Endothelial cell of hepatic sinusoid (primary cell): ENCODE measurements around the gene ARHGEF10L.

Experiments used
- in situ Hi-C: cut with HindIII; loops from 2 replicates; pipeline ENCODE4 v1.10.0; 2017; ENCODE audit warnings: low sequenced_read_pairs

ARHGEF10L gene

DNA sequence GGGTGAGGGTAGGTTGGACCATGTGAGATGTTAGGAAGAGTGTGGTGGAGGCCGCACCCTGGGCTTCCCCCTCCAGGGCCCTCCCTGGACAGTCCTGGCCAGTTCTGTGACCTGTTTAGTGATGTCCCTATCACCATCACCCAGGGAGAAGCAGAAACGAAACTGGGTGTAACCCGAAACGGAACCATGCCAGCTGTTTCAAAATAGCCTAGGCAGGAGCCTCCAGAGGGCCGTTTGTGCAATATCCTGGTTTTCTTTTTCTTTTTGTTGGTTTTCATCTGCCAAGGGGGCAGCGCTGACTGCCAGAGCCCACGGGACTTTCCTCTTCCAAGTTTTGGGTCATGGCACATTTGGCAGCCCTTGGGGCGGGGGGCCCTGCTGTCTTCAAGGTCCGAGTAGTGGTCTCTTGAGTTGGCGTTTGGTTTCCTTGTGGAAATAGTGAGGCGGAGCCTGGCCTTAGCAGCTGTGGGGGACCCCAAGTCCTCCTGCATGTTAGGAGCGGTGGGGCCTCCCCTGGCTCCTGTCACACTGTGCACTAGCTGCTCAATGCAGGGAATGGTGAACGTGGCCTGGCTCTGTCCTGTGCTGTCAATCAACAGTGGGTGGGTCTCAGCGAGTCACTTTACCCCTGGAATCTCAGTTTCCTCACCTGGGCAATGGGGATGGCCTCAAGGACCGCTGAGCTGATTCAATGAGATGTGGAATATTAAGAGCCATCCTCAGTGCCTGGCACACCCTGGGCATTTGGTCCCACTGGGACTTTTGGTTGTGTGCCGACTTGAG is 90.7 kb downstream of the ARHGEF10L start:
- in situ Hi-C loops: no loop called here

DNA sequence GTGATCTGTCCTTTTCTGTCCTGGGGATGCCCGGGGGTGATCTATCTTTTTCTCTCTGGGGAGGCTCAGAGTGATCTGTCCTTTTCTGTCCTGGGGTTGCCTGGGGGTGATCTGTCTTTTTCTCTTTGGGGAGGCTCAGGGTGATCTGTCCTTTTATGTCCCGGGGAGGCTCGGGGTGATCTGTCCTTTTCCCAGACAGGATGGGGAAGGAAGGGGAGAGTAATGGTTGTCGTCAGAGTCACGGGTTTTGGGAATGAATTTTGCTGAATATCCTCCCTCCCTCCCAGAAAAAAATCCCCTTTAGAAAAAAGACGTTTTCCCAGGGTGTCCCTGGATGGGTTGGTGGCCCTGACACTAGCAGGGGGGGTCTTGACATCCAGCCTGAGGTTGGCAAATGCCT is 91.5 kb downstream of the ARHGEF10L start:
- in situ Hi-C loops: no loop called here

DNA sequence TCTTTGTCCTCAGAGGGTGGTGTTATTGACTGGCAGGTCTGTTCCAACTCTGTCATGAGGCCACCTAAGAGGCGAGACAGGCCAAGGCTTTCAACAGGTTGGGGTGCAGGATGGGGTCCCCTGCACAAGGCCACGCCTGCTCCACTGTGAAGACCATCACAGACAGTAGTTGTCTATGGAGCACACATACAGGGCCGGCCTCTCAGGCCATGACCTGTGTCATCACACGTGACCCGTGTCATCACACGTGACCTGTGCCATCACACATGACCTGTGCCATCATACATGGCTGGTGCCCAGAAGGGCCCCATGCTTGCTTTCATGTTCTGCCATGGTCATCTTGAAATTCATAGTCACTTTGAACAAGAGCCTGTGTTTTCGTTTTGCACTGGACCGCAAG is 91.9 kb downstream of the ARHGEF10L start:
- in situ Hi-C loops: no loop called here

- in situ Hi-C loops: no loop called here
These were observed 92.6 kb downstream of the ARHGEF10L start for GRCh38 chr1:17632106-17632505.

- in situ Hi-C loops: no loop called here
These were observed 93.2 kb downstream of the ARHGEF10L start for GRCh38 chr1:17632541-17633184.

GRCh38 chr1:17633654-17634053 is 94.2 kb downstream of the ARHGEF10L start:
- in situ Hi-C loops: no loop called here

DNA sequence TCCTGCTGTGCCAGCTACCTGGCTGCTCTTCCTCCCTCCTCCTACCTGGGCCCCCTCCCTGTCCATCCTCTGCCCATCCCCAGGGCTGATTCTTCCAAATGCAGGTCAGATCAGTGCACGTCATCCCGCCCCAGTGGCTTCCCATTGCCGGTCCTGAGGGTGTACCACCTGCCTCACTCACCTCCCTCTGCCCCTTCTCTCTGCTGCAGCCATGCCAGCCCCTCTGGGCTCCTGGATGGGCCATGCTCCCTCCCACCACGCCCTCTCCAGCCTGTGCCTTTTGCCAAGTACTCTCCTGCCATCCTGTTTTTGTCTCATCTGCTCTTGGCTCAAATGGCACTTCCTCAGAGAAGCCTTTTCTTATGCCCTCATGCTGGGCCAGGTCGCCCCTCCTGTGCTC is 95.8 kb downstream of the ARHGEF10L start:
- in situ Hi-C loops: no loop called here

- in situ Hi-C loops: no loop called here
These were observed 96.3 kb downstream of the ARHGEF10L start for GRCh38 chr1:17635811-17636210.

- in situ Hi-C loops: no loop called here
These were observed 97.1 kb downstream of the ARHGEF10L start for GRCh38 chr1:17636612-17637011.

DNA sequence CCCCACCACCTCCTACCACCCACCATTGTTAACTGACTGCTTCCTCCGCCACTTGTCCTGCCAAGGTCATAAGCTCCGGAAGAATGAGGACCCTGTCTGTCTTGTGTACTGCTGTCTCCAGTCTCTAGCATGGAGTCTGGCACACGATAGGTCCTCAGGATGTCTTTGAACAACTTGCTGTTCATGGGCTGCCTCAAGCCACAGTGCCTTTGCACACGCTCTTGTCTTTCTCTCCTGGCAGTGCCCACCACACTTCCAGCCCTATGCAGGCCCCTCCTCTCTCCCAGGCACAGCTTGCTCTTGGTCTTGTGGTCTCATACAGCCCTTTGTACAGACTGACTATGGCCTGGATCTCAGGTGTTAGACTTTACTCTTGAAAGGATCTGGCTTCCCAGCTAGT is 97.6 kb downstream of the ARHGEF10L start:
- in situ Hi-C loops: no loop called here

GRCh38 chr1:17639703-17640340 is 100.3 kb downstream of the ARHGEF10L start:
- in situ Hi-C loops: no loop called here

- in situ Hi-C loops: no loop called here
These were observed 100.9 kb downstream of the ARHGEF10L start for GRCh38 chr1:17640393-17640792.

DNA sequence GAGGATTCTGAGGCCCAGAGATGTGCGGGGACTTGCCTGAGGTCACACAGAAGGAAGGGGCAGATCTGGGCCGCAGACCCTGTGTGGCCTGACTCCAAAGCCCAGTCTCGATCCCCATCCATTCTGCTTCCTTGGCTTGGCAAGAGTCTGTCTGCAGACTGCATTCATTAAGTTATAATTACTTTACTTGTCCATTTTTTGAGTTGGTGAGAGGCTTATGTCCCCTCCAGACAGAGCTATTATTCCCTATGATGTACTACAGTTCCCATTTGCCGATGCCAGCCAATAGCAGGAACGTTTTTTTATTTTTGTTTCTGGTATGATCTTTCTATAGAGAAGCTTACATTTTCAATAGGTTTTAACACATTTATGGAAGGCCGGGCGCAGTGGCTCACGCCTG is 101.5 kb downstream of the ARHGEF10L start:
- in situ Hi-C loops: no loop called here

GRCh38 chr1:17642169-17642568 is 102.7 kb downstream of the ARHGEF10L start:
- in situ Hi-C loops: no loop called here

GRCh38 chr1:17642943-17643342 is 103.4 kb downstream of the ARHGEF10L start:
- in situ Hi-C loops: no loop called here

GRCh38 chr1:17643861-17644703 is 104.6 kb downstream of the ARHGEF10L start:
- in situ Hi-C loops: no loop called here

- in situ Hi-C loops: no loop called here
These were observed 105.8 kb downstream of the ARHGEF10L start for GRCh38 chr1:17645068-17645911.

DNA sequence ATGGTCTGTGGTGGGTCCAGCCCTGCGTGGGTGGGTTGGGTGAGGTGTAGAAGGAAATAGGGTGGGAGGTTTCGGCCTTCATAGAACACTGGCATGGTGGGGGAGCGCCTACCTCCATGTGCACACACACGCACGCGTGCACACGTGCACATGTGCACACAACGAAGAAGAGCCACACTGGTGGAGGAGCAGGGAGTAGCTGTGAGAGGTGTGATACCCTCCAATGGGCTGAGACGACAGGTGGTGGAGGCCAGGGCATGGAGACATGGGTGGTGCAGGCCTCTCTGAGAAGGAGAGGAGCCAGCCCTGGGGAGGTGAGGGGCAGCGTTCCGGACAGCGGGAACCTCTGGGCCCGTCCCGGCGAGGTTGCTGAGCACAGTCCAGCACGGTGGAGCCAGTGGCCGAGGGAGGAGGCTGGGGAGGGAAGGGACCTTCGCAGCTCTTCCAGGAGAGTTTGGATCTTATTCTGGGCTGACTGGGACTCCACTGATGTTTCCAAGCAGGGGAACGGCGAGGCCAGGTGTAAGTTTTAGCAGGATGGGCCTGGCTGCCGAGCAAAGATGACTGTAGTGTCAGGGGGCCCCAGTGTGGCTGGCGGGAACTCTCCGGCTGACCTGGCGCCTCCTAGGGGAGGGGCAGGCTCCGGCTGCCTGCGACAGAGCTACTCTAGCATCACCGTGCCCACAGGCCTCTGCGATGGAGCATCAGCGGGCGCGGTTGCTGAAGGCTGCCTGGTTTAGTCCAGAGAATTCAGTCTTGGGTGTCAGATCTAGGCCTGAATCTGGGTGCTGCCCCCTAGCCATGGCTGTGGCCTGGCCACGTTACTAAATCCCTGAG is 107.2 kb downstream of the ARHGEF10L start:
- in situ Hi-C loops: no loop called here

DNA sequence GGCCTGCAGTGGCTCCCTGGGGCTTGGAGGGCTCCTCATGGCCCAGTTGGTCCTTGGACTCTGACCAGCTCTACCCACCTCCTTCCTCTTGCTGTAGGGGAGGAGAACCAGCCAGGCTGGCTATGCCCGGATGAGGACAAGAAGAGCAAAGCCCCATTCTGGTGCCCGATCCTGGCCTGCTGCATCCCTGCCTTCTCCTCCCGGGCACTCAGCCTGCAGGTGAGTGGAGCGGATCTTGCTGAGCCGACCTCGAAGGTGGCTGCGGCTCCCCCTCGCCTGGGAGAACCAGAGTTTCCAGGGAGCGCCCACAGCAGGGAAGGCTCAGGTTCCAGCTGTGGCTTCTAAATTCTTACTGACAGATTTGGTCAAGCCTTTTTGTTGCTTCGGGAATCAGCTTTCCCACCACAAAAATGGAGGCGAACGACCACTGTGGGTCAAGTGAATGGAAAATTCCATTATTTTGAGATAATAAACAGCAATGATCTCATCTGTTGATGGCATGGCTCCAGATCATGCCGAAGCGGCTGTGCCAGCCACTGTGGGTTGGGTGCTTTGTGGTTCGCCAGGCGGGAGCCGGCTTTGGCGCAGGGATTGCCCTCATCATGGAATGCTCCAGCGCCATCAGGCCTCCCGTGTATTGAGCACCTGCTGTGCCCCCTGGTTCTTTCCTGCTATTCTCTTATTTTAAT is 109.1 kb downstream of the ARHGEF10L start:
- in situ Hi-C loops: no loop called here
